HepG2 (cell line): Measurements from ENCODE around the gene PC. TPM values are rescaled to one million over a fixed set of nuclear protein-coding genes. Genes with fewer than 3 reads are reported as not detected.

Source experiments
- GTF2F1 ChIP-seq: fragments of 150-350 bp; IDR thresholded peaks from 2 replicates; pipeline ENCODE4 v1.6.1; 2014; ENCODE audit warnings: low read length
- HNF4G ChIP-seq, 2 experiments: sonication (generic) in 1 of 2; formaldehyde crosslinking in 1 of 2; IDR thresholded peaks; 2 replicates each; pipeline versions ENCODE4 v1.4.0 to v1.6.1; 2011 to 2020; ENCODE audit warnings: borderline replicate concordance in 2 of 2, low read depth in 2 of 2, mild to moderate bottlenecking in 2 of 2, low read length in 1 of 2, missing genetic modification reagents in 1 of 2, moderate library complexity in 1 of 2
- KAT7 ChIP-seq: IDR thresholded peaks from 2 replicates; pipeline ENCODE4 v1.6.1; 2018; ENCODE audit warnings: borderline replicate concordance, missing compliant biosample characterization
- MAFK ChIP-seq, 2 experiments: IDR thresholded peaks in 1 of 2; conservative IDR thresholded peaks in 1 of 2; 2 replicates each; pipeline ENCODE4 v1.6.1; 2011; ENCODE audit warnings: improper control_type of control experiment in 2 of 2, low read length in 2 of 2
- MEIS2 ChIP-seq: sonication (generic); formaldehyde crosslinking; IDR thresholded peaks from 2 replicates; pipeline ENCODE4 v1.9.0; 2021; ENCODE audit warnings: mild to moderate bottlenecking, missing genetic modification reagents
- PHB2 ChIP-seq: fragments of 450-650 bp; IDR thresholded peaks from 2 replicates; pipeline ENCODE4 v1.6.1; 2018; ENCODE audit not compliant: partially characterized antibody
- PHF21A ChIP-seq: sonication (generic); formaldehyde crosslinking; IDR thresholded peaks from 2 replicates; pipeline ENCODE4 v1.5.0; 2020; ENCODE audit warnings: mild to moderate bottlenecking, missing genetic modification reagents
- ZNF383 ChIP-seq: sonication (generic); formaldehyde crosslinking; IDR thresholded peaks from 2 replicates; pipeline ENCODE4 v1.4.0; 2020; ENCODE audit warnings: missing genetic modification reagents, mild to moderate bottlenecking, borderline replicate concordance
- ZNF546 ChIP-seq: sonication (generic); formaldehyde crosslinking; conservative IDR thresholded peaks from 2 replicates; pipeline ENCODE4 v1.8.1; 2023; ENCODE audit warnings: mild to moderate bottlenecking, missing genetic modification reagents
- polyA plus RNA-seq, 8 experiments: library from polyadenylated mRNA; depleted of rRNA in 3 of 8; stranded (reverse) in 7 of 8; unstranded in 1 of 8; fragments of >200 nt; fragmentation: Illumina TruSeq in 4 of 8; extraction: Trizol in 4 of 8; gene quantifications; 2 replicates each; pipeline versions ENCODE4 v1.2.1 to v1.2.3, GENCODE V29; 2011 to 2016; ENCODE audit warnings: low read depth in 4 of 8, missing spikeins in 1 of 8, mixed read lengths in 1 of 8; ENCODE audit not compliant: insufficient read depth in 1 of 8
- total RNA-seq, 5 experiments: library from RNA; depleted of rRNA; stranded (reverse); fragments of >200 nt; fragmentation: Illumina TruSeq; extraction: Trizol; gene quantifications; 2 replicates each; pipeline ENCODE4 v1.2.3, GENCODE V29; 2016; ENCODE audit warnings: low read depth in 1 of 5
- TF ChIP-seq, protein P1 (sequence below): sonication (generic); formaldehyde crosslinking; IDR thresholded peaks from 2 replicates; pipeline ENCODE4 v1.4.0; 2020; ENCODE audit warnings: missing genetic modification reagents
- TF ChIP-seq, protein P2 (sequence below): IDR thresholded peaks from 2 replicates; pipeline ENCODE4 v1.4.0; 2020; ENCODE audit warnings: mild to moderate bottlenecking, missing genetic modification reagents
- TF ChIP-seq, protein P3 (sequence below): sonication (generic); formaldehyde crosslinking; IDR thresholded peaks from 2 replicates; pipeline ENCODE4 v1.4.0; 2020; ENCODE audit warnings: missing genetic modification reagents
- TF ChIP-seq, protein P4 (sequence below): sonication (generic); formaldehyde crosslinking; IDR thresholded peaks from 2 replicates; pipeline ENCODE4 v1.4.0; 2020; ENCODE audit warnings: missing genetic modification reagents, borderline replicate concordance
- TF ChIP-seq, protein P5 (sequence below): IDR thresholded peaks from 2 replicates; pipeline ENCODE4 v1.6.1; 2016; ENCODE audit warnings: low read depth, borderline replicate concordance

PC gene
- total and polyA plus RNA-seq, 2 of the 13 experiments (the other 11 are each of a cell fraction or from before 2014, with no cell fraction given), result 29.0 to 39.0 TPM

DNA sequence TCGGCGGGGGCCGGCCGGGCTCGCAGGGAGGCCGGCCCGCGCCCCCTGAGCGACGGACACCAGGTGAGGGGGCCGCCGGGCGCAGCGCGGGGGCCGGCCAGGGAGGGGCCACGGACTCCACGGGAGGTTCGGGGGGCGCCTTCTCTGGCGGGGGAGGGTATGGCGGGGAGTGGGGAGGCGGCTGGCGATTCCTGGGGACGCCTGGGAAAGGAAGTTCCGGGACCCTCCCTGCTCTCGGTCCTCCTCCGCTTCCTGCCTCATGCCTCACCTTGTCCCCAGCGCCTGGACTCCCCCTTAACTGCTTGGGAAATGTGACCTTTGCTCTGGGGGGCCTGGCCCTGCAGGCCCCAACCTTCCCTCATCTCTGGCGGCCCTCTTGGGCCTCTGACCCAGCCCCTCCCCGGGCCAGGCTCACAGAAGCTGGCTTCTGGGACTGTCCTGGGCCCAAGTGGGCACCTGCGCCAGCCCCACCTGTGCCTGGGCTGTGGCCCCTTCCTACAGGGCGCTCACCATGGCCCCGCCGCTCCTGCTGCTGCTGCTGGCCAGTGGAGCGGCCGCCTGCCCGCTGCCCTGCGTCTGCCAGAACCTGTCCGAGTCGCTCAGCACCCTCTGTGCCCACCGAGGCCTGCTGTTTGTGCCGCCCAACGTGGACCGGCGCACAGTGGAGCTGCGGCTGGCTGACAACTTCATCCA lies 100.8 kb downstream of the PC start (continued):
- TF ChIP-seq, protein P1, sequence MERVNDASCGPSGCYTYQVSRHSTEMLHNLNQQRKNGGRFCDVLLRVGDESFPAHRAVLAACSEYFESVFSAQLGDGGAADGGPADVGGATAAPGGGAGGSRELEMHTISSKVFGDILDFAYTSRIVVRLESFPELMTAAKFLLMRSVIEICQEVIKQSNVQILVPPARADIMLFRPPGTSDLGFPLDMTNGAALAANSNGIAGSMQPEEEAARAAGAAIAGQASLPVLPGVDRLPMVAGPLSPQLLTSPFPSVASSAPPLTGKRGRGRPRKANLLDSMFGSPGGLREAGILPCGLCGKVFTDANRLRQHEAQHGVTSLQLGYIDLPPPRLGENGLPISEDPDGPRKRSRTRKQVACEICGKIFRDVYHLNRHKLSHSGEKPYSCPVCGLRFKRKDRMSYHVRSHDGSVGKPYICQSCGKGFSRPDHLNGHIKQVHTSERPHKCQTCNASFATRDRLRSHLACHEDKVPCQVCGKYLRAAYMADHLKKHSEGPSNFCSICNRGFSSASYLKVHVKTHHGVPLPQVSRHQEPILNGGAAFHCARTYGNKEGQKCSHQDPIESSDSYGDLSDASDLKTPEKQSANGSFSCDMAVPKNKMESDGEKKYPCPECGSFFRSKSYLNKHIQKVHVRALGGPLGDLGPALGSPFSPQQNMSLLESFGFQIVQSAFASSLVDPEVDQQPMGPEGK (CRISPR knock-in tag), result peak; percentile 86
- TF ChIP-seq, protein P2, sequence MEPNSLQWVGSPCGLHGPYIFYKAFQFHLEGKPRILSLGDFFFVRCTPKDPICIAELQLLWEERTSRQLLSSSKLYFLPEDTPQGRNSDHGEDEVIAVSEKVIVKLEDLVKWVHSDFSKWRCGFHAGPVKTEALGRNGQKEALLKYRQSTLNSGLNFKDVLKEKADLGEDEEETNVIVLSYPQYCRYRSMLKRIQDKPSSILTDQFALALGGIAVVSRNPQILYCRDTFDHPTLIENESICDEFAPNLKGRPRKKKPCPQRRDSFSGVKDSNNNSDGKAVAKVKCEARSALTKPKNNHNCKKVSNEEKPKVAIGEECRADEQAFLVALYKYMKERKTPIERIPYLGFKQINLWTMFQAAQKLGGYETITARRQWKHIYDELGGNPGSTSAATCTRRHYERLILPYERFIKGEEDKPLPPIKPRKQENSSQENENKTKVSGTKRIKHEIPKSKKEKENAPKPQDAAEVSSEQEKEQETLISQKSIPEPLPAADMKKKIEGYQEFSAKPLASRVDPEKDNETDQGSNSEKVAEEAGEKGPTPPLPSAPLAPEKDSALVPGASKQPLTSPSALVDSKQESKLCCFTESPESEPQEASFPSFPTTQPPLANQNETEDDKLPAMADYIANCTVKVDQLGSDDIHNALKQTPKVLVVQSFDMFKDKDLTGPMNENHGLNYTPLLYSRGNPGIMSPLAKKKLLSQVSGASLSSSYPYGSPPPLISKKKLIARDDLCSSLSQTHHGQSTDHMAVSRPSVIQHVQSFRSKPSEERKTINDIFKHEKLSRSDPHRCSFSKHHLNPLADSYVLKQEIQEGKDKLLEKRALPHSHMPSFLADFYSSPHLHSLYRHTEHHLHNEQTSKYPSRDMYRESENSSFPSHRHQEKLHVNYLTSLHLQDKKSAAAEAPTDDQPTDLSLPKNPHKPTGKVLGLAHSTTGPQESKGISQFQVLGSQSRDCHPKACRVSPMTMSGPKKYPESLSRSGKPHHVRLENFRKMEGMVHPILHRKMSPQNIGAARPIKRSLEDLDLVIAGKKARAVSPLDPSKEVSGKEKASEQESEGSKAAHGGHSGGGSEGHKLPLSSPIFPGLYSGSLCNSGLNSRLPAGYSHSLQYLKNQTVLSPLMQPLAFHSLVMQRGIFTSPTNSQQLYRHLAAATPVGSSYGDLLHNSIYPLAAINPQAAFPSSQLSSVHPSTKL (CRISPR knock-in tag), result no peak
- TF ChIP-seq, protein P3, sequence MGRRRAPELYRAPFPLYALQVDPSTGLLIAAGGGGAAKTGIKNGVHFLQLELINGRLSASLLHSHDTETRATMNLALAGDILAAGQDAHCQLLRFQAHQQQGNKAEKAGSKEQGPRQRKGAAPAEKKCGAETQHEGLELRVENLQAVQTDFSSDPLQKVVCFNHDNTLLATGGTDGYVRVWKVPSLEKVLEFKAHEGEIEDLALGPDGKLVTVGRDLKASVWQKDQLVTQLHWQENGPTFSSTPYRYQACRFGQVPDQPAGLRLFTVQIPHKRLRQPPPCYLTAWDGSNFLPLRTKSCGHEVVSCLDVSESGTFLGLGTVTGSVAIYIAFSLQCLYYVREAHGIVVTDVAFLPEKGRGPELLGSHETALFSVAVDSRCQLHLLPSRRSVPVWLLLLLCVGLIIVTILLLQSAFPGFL (CRISPR knock-in tag), result no peak
- TF ChIP-seq KAT7 (CRISPR knock-in tag) (no peak), ZNF546 (no peak), MEIS2 (no peak), HNF4G (IDR thresholded peaks at IDR 0.05; ENCODE audit: borderline replicate concordance, low read depth, low read length) (peak; percentile 38; the same call in 1 of the 2 replicates), HNF4G (CRISPR knock-in tag; IDR thresholded peaks at IDR 0.05; ENCODE audit: borderline replicate concordance, low read depth) (no peak), PHF21A (CRISPR knock-in tag) (no peak), GTF2F1 (no peak), MAFK (conservative IDR thresholded peaks at IDR 0.05 in 1 of 2, IDR thresholded peaks at IDR 0.05 in 1 of 2; ENCODE audit: low read length in 2 of 2) (no peak), PHB2 (no peak), ZNF383 (CRISPR knock-in tag) (no peak)
- TF ChIP-seq, protein P4, sequence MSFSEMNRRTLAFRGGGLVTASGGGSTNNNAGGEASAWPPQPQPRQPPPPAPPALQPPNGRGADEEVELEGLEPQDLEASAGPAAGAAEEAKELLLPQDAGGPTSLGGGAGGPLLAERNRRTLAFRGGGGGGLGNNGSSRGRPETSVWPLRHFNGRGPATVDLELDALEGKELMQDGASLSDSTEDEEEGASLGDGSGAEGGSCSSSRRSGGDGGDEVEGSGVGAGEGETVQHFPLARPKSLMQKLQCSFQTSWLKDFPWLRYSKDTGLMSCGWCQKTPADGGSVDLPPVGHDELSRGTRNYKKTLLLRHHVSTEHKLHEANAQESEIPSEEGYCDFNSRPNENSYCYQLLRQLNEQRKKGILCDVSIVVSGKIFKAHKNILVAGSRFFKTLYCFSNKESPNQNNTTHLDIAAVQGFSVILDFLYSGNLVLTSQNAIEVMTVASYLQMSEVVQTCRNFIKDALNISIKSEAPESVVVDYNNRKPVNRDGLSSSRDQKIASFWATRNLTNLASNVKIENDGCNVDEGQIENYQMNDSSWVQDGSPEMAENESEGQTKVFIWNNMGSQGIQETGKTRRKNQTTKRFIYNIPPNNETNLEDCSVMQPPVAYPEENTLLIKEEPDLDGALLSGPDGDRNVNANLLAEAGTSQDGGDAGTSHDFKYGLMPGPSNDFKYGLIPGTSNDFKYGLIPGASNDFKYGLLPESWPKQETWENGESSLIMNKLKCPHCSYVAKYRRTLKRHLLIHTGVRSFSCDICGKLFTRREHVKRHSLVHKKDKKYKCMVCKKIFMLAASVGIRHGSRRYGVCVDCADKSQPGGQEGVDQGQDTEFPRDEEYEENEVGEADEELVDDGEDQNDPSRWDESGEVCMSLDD (CRISPR knock-in tag), result 0 out of 2 replicates have a peak, but pooled peaks have one; percentile 46
- TF ChIP-seq, protein P5, sequence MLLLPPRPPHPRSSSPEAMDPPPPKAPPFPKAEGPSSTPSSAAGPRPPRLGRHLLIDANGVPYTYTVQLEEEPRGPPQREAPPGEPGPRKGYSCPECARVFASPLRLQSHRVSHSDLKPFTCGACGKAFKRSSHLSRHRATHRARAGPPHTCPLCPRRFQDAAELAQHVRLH (CRISPR knock-in tag), result no peak
